SK-N-SH (cell line): Measurements from ENCODE around the gene TP53I13.

Experiments
- FOXM1 ChIP-seq: IDR thresholded peaks from 2 replicates; pipeline ENCODE4 v1.4.0; 2012; ENCODE audit warnings: low read depth, mild to moderate bottlenecking
- PBX3 ChIP-seq: IDR thresholded peaks from 2 replicates; pipeline ENCODE4; 2012
- SIN3A ChIP-seq: IDR thresholded peaks from 2 replicates; pipeline ENCODE4 v1.6.1; 2012; ENCODE audit warnings: low read depth, mild to moderate bottlenecking, low read length, moderate library complexity, borderline replicate concordance
- TAF1 ChIP-seq: IDR thresholded peaks from 2 replicates; pipeline ENCODE4 v1.6.1; 2012; ENCODE audit warnings: low read depth, mild to moderate bottlenecking, low read length, moderate library complexity, borderline replicate concordance
- TCF12 ChIP-seq: IDR thresholded peaks from 2 replicates; pipeline ENCODE4 v1.4.0; 2012
- TF ChIP-seq, protein P1 (sequence below): fragments of 200-600 bp; sonication (generic); IDR thresholded peaks from 2 replicates; pipeline ENCODE4 v1.6.1; 2017; ENCODE audit warnings: antibody characterized with exemption, mild to moderate bottlenecking, moderate library complexity
- TF ChIP-seq, protein P2 (sequence below): IDR thresholded peaks from 2 replicates; pipeline ENCODE4 v1.4.0; 2012; ENCODE audit warnings: low read depth, borderline replicate concordance

GRCh38 chr17:29574732-29575510 lies 6.4 kb downstream of the TP53I13 start:
- TF ChIP-seq, protein P1, sequence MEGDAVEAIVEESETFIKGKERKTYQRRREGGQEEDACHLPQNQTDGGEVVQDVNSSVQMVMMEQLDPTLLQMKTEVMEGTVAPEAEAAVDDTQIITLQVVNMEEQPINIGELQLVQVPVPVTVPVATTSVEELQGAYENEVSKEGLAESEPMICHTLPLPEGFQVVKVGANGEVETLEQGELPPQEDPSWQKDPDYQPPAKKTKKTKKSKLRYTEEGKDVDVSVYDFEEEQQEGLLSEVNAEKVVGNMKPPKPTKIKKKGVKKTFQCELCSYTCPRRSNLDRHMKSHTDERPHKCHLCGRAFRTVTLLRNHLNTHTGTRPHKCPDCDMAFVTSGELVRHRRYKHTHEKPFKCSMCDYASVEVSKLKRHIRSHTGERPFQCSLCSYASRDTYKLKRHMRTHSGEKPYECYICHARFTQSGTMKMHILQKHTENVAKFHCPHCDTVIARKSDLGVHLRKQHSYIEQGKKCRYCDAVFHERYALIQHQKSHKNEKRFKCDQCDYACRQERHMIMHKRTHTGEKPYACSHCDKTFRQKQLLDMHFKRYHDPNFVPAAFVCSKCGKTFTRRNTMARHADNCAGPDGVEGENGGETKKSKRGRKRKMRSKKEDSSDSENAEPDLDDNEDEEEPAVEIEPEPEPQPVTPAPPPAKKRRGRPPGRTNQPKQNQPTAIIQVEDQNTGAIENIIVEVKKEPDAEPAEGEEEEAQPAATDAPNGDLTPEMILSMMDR = no peak
- TF ChIP-seq SIN3A = no peak
- TF ChIP-seq TAF1 = no peak
- TF ChIP-seq TCF12 = no peak
- no peak for TF ChIP-seq PBX3
- TF ChIP-seq, protein P2, sequence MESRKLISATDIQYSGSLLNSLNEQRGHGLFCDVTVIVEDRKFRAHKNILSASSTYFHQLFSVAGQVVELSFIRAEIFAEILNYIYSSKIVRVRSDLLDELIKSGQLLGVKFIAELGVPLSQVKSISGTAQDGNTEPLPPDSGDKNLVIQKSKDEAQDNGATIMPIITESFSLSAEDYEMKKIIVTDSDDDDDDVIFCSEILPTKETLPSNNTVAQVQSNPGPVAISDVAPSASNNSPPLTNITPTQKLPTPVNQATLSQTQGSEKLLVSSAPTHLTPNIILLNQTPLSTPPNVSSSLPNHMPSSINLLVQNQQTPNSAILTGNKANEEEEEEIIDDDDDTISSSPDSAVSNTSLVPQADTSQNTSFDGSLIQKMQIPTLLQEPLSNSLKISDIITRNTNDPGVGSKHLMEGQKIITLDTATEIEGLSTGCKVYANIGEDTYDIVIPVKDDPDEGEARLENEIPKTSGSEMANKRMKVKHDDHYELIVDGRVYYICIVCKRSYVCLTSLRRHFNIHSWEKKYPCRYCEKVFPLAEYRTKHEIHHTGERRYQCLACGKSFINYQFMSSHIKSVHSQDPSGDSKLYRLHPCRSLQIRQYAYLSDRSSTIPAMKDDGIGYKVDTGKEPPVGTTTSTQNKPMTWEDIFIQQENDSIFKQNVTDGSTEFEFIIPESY = no peak
- no peak for TF ChIP-seq FOXM1
